Stimulated activated CD8-positive, alpha-beta memory T cell treated with anti-CD3 and anti-CD28 coated beads, Interleukin-12 subunit alpha, Interleukin-12 subunit beta, amount 100 ng/mL, for 1 hour (primary cell): ENCODE measurements around the gene NLRX1.
"Not testable (repeated sequence)": the region's sequence is repeated elsewhere in the genome, so short reads cannot be mapped to it uniquely, and the experiment has no call there.

Experiments
- DNase-seq: peaks from one replicate; pipeline ENCODE4 v3.0.0-alpha.2; 2020; ENCODE audit warnings: low read depth

NLRX1 gene

GRCh38 chr11:119153049-119153818 is 15.3 kb upstream of the NLRX1 start:
- no peak for DNase-seq

GRCh38 chr11:119154178-119154577 is 14.3 kb upstream of the NLRX1 start:
- DNase-seq: no peak

GRCh38 chr11:119155733-119156492 is 12.6 kb upstream of the NLRX1 start:
- DNase-seq: no peak

- no peak for DNase-seq
These were observed 12.0 kb upstream of the NLRX1 start for GRCh38 chr11:119156496-119156895.

GRCh38 chr11:119157063-119157462 is 11.5 kb upstream of the NLRX1 start:
- DNase-seq: no peak

- DNase-seq: no peak
These were observed 10.1 kb upstream of the NLRX1 start for GRCh38 chr11:119158467-119158866.

- no peak for DNase-seq
These were observed 8.4 kb upstream of the NLRX1 start for GRCh38 chr11:119160151-119160550.

- DNase-seq: no peak
These were observed 6.7 kb upstream of the NLRX1 start for GRCh38 chr11:119161871-119162270.

GRCh38 chr11:119166368-119167076 is 2.0 kb upstream of the NLRX1 start:
- DNase-seq: no peak

- not testable (repeated sequence) for DNase-seq
These were observed 1.5 kb upstream of the NLRX1 start for GRCh38 chr11:119167077-119167458.

GRCh38 chr11:119167933-119168332 is 592 bp upstream of the NLRX1 start:
- no peak for DNase-seq

- DNase-seq: no peak
These were observed 776 bp downstream of the NLRX1 start for GRCh38 chr11:119169282-119169719.

GRCh38 chr11:119172513-119172912 is 4.0 kb downstream of the NLRX1 start:
- DNase-seq: no peak

- DNase-seq: no peak
These were observed 4.9 kb downstream of the NLRX1 start for GRCh38 chr11:119173453-119173852.

- no peak for DNase-seq
These were observed 7.1 kb downstream of the NLRX1 start for GRCh38 chr11:119175493-119176077.

- no peak for DNase-seq
These were observed 9.7 kb downstream of the NLRX1 start for GRCh38 chr11:119178166-119178680.

GRCh38 chr11:119179342-119179741 is 10.8 kb downstream of the NLRX1 start:
- no peak for DNase-seq

GRCh38 chr11:119179983-119180382 is 11.5 kb downstream of the NLRX1 start:
- no peak for DNase-seq

- DNase-seq: no peak
These were observed 12.5 kb downstream of the NLRX1 start for GRCh38 chr11:119180729-119181676.

GRCh38 chr11:119181677-119182412 is 13.3 kb downstream of the NLRX1 start:
- no peak for DNase-seq
